H1 (cell line): ENCODE results near the gene EXD2. TPM values are rescaled to one million over a fixed set of nuclear protein-coding genes. Genes with fewer than 3 reads are reported as not detected.
"Not testable (repeated sequence)": the region's sequence is repeated elsewhere in the genome, so short reads cannot be mapped to it uniquely, and the experiment has no call there.

Experiments used
- CTCF ChIA-PET: fragments of 300-600 bp; sonication (Branson Sonifier 250); formaldehyde crosslinking; loops from one replicate; lab custom pipeline; 2021; ENCODE audit not compliant: partially characterized antibody; lab: Charles Lee
- POLR2A ChIA-PET: fragments of 300-600 bp; sonication (Branson Sonifier 250); formaldehyde crosslinking; loops from one replicate; lab custom pipeline; 2021; ENCODE audit warnings: inconsistent platforms; ENCODE audit not compliant: partially characterized antibody; lab: Charles Lee
- DNase-seq, 2 experiments: peaks; one replicate each; pipeline versions ENCODE4 v3.0.0 to v3.0.0-alpha.2; 2010 to 2022; ENCODE audit warnings: low spot score in 2 of 2, low read depth in 1 of 2, mixed read lengths in 1 of 2
- FAIRE-seq: peaks from 2 replicates; lab custom pipeline; 2011; peaks lifted over from hg19 to GRCh38; lab: Jason Lieb, UNC
- H2AFZ ChIP-seq: 2 replicates; pipeline ENCODE4 v1.8.1; 2012; ENCODE audit warnings: low read length, inconsistent platforms
- H2AK5ac ChIP-seq: 2 replicates; pipeline ENCODE4 v1.6.1; 2013; ENCODE audit warnings: low read depth, low read length
- H2BK120ac ChIP-seq: replicated peaks from 2 replicates; pipeline ENCODE3; 2013; ENCODE audit warnings: low read depth, low read length, inconsistent platforms
- H2BK12ac ChIP-seq: 2 replicates; pipeline ENCODE4 v1.6.1; 2013; ENCODE audit warnings: low read depth, low read length
- H2BK15ac ChIP-seq: 2 replicates; pipeline ENCODE4 v1.6.1; 2013; ENCODE audit warnings: low read length
- H2BK20ac ChIP-seq: 2 replicates; pipeline ENCODE4 v1.6.1; 2013; ENCODE audit warnings: low read length
- H2BK5ac ChIP-seq: 2 replicates; pipeline ENCODE4 v1.6.1; 2013; ENCODE audit warnings: low read depth, low read length
- H3K14ac ChIP-seq: 2 replicates; pipeline ENCODE4 v1.6.1; 2013; ENCODE audit warnings: inconsistent platforms; ENCODE audit not compliant: insufficient read length
- H3K18ac ChIP-seq: 2 replicates; pipeline ENCODE4 v1.6.1; 2013; ENCODE audit warnings: low read length; ENCODE audit errors: extremely low read depth
- H3K23ac ChIP-seq: 2 replicates; pipeline ENCODE4 v1.6.1; 2013; ENCODE audit warnings: inconsistent platforms; ENCODE audit not compliant: insufficient read length
- H3K23me2 ChIP-seq: 2 replicates; pipeline ENCODE4 v1.6.1; 2013; ENCODE audit warnings: low read depth, low read length
- H3K27ac ChIP-seq: 2 replicates; pipeline ENCODE4 v1.6.1; 2011; ENCODE audit warnings: low read depth, low read length, inconsistent platforms
- H3K27me3 ChIP-seq, 4 experiments: replicated peaks in 1 of 4; 1 replicate in 1 of 4; 2 replicates in 3 of 4; pipeline versions ENCODE4 v1.6.1 to v1.8.1; 2011 to 2013; ENCODE audit warnings: low read length in 3 of 4, mild to moderate bottlenecking in 3 of 4, inconsistent platforms in 2 of 4, mixed read lengths in 2 of 4, moderate library complexity in 1 of 4; ENCODE audit not compliant: control insufficient read depth in 3 of 4, insufficient read depth in 3 of 4; ENCODE audit errors: extremely low read depth in 1 of 4
- H3K36me3 ChIP-seq, 4 experiments: 2 replicates each; pipeline versions ENCODE4 v1.6.1 to v1.8.1; 2011 to 2013; ENCODE audit warnings: mild to moderate bottlenecking in 4 of 4, low read length in 3 of 4, moderate library complexity in 2 of 4, control low read depth in 1 of 4, inconsistent platforms in 1 of 4; ENCODE audit not compliant: insufficient read depth in 4 of 4, control insufficient read depth in 2 of 4
- H3K4ac ChIP-seq: replicated peaks from 2 replicates; pipeline ENCODE3; 2013; ENCODE audit warnings: low read length, low read depth, mixed read lengths, inconsistent platforms; ENCODE audit not compliant: insufficient read length
- H3K4me1 ChIP-seq, 4 experiments: replicated peaks in 1 of 4; 1 replicate in 1 of 4; 2 replicates in 3 of 4; pipeline versions ENCODE4 v1.6.1 to v1.8.1; 2011 to 2013; ENCODE audit warnings: low read length in 3 of 4, inconsistent platforms in 2 of 4, mixed read lengths in 1 of 4; ENCODE audit not compliant: insufficient read depth in 4 of 4, control insufficient read depth in 3 of 4
- H3K4me2 ChIP-seq, 2 experiments: 2 replicates each; pipeline versions ENCODE4 v1.6.1 to v1.8.1; 2011 to 2013; ENCODE audit warnings: low read depth in 2 of 2, low read length in 2 of 2, control low read depth in 1 of 2, inconsistent platforms in 1 of 2, mild to moderate bottlenecking in 1 of 2; ENCODE audit not compliant: insufficient read depth in 1 of 2
- H3K4me3 ChIP-seq, 4 experiments: fragments of 200-600, 300-600 bp in 1 of 4; sonication (generic), shearing (Covaris generic), sonication (Bioruptor Twin) in 1 of 4; 2 replicates each; pipeline versions ENCODE4 v1.5.1 to v1.8.1; 2011 to 2016; ENCODE audit warnings: low read length in 4 of 4, low read depth in 3 of 4, control low read depth in 2 of 4, inconsistent platforms in 2 of 4, mild to moderate bottlenecking in 2 of 4, mixed read lengths in 1 of 4, moderate library complexity in 1 of 4; ENCODE audit not compliant: insufficient read depth in 2 of 4; ENCODE audit errors: extremely low read depth in 1 of 4
- H3K56ac ChIP-seq: replicated peaks from 2 replicates; pipeline ENCODE3; 2013; ENCODE audit warnings: low read depth, mild to moderate bottlenecking, mixed read lengths, low read length, inconsistent platforms; ENCODE audit not compliant: insufficient read length
- H3K79me1 ChIP-seq: 2 replicates; pipeline ENCODE4 v1.6.1; 2013; ENCODE audit warnings: low read depth, low read length, control low read depth
- H3K79me2 ChIP-seq, 2 experiments: 2 replicates each; pipeline versions ENCODE4 v1.6.1 to v1.8.1; 2012 to 2013; ENCODE audit warnings: low read length in 2 of 2, mild to moderate bottlenecking in 2 of 2, inconsistent platforms in 1 of 2; ENCODE audit not compliant: insufficient read depth in 2 of 2, control insufficient read depth in 1 of 2
- H3K9ac ChIP-seq, 4 experiments: replicated peaks in 1 of 4; 1 replicate in 1 of 4; 2 replicates in 3 of 4; pipeline versions ENCODE4 v1.6.1 to v1.8.1; 2011 to 2013; ENCODE audit warnings: low read depth in 3 of 4, low read length in 3 of 4, control low read depth in 2 of 4, mild to moderate bottlenecking in 2 of 4, moderate library complexity in 2 of 4, inconsistent platforms in 1 of 4; ENCODE audit errors: extremely low read depth in 1 of 4
- H3K9me3 ChIP-seq, 2 experiments: 2 replicates each; pipeline versions ENCODE4 v1.6.1 to v1.8.1; 2012 to 2013; ENCODE audit warnings: mild to moderate bottlenecking in 2 of 2, moderate library complexity in 2 of 2, control low read depth in 1 of 2, inconsistent platforms in 1 of 2, low read depth in 1 of 2, low read length in 1 of 2, mixed read lengths in 1 of 2; ENCODE audit not compliant: insufficient read depth in 2 of 2
- H4K20me1 ChIP-seq, 2 experiments: replicated peaks in 1 of 2; 2 replicates each; pipeline versions ENCODE3 to v1.8.1; 2011 to 2013; ENCODE audit warnings: inconsistent platforms in 2 of 2, low read length in 2 of 2, mild to moderate bottlenecking in 1 of 2; ENCODE audit not compliant: insufficient read depth in 2 of 2, control insufficient read depth in 1 of 2
- H4K5ac ChIP-seq: 2 replicates; pipeline ENCODE4 v1.6.1; 2013; ENCODE audit warnings: low read length, low read depth, mixed read lengths, inconsistent platforms; ENCODE audit not compliant: insufficient read length
- H4K8ac ChIP-seq: 2 replicates; pipeline ENCODE4 v1.8.0; 2013; ENCODE audit warnings: mild to moderate bottlenecking, moderate library complexity, low read length, inconsistent platforms; ENCODE audit not compliant: insufficient read depth; ENCODE audit errors: extremely low read depth
- H4K91ac ChIP-seq: replicated peaks from 2 replicates; pipeline ENCODE3; 2013; ENCODE audit warnings: low read length, mixed read lengths, inconsistent platforms; ENCODE audit not compliant: insufficient read length
- RFX5 ChIP-seq: IDR thresholded peaks from 2 replicates; pipeline ENCODE4 v1.6.1; 2011; ENCODE audit warnings: low read depth, low read length, improper control_type of control experiment, borderline replicate concordance
- SUZ12 ChIP-seq: fragments of 200-600 bp; sonication (generic); IDR thresholded peaks from 2 replicates; pipeline ENCODE4 v1.6.1; 2012; ENCODE audit warnings: mild to moderate bottlenecking, inconsistent platforms, low read length, moderate library complexity, mixed read lengths
- WGBS, 2 experiments: shearing (Covaris generic) in 1 of 2; methylation state at CpG; one replicate each; pipeline versions ENCODE4 v1.1.6 to v1.1.7; 2013 to 2015; ENCODE audit warnings: low lambda C conversion rate in 2 of 2, mixed read lengths in 2 of 2, inconsistent platforms in 1 of 2, low coverage in 1 of 2, missing lambda C conversion rate in 1 of 2; ENCODE audit not compliant: insufficient replicate concordance in 2 of 2, insufficient coverage in 1 of 2, insufficient read length in 1 of 2; ENCODE audit errors: extremely low coverage in 1 of 2, missing lambda C conversion rate in 1 of 2; 5-methylcytosine and 5-hydroxymethylcytosine counted together
- polyA plus RNA-seq, 7 experiments: library from polyadenylated mRNA; depleted of rRNA in 3 of 7; stranded (reverse) in 5 of 7; unstranded in 2 of 7; fragments of >200 nt in 5 of 7; fragments of 200-250 nt in 2 of 7; gene quantifications; 1 replicate in 5 of 7; 2 replicates in 1 of 7; 4 replicates in 1 of 7; pipeline versions ENCODE4 v1.2.1 to v1.2.3, GENCODE V29; 2011 to 2013; ENCODE audit warnings: missing spikeins in 2 of 7, mixed read lengths in 2 of 7
- total RNA-seq: library from RNA; stranded (reverse); fragmentation: NEBNext Ultra II Directional; extraction: Animal tissue kit (Norgen Biotek cat#: 25700); gene quantifications from 2 replicates; pipeline ENCODE4 v1.2.1, GENCODE V29; 2021

EXD2 gene
- total and polyA plus RNA-seq, 2 of the 8 experiments (the other 6 are each of a cell fraction or from before 2014, with no cell fraction given) = 11.9 to 25.9 TPM

DNA sequence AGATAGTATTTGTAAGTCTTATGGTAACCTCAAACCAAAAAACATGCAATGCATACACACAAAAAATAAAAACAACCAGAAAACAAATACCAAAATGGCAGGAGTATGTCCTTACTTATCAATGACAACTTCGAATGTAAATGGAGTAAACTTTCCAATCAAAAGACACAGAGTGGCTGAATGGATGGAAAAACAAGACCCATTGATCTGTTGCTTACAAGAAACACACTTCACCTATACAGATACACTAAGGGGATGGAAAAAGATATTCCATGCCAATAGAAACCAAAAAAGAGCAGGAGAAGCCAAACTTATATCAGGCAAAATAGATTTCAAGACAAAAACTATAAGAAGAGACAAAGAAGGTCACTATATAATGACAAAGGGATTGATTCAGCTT, 29.7 kb upstream of the EXD2 start (continued):
- TF ChIP-seq RFX5 = no peak
- no peak for TF ChIP-seq SUZ12

DNA sequence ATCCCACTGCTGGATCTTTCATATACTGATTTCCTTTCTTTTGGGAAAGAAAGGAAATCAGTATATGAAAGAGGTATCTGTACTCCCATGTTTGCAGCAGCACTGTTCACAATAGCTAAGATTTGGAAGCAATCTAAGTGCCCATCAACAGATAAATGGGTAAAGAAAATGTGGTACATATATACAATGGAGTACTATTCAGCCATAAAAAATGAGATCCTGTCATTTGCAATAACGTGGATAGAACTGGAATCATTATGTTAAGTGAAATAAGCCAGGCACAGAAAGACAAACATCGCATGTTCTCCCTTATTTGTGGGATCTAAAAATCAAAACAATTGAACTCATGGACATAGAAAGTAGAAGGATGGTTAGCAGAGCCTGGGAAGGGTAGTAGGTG, 25.5 kb upstream of the EXD2 start:
- WGBS, 2 experiments = 95% methylated on average over 2 of the region's 2 CpGs; no CpG with 5 or more reads in 1 of the 2 experiments
- H3K23me2 ChIP-seq, POLR2A ChIA-PET, H2BK15ac ChIP-seq, H3K4me2 ChIP-seq, H3K14ac ChIP-seq, H2BK12ac ChIP-seq, H4K5ac ChIP-seq, H4K91ac ChIP-seq, H3K79me1 ChIP-seq, H3K23ac ChIP-seq, H2AFZ ChIP-seq, H3K56ac ChIP-seq, DNase-seq, H3K27me3 ChIP-seq, H3K4me1 ChIP-seq, H2BK120ac ChIP-seq, H4K20me1 ChIP-seq, H3K9ac ChIP-seq, H3K9me3 ChIP-seq, H3K4me3 ChIP-seq, H3K4ac ChIP-seq, H2AK5ac ChIP-seq, H3K79me2 ChIP-seq, H3K36me3 ChIP-seq, H2BK5ac ChIP-seq, CTCF ChIA-PET, FAIRE-seq, H4K8ac ChIP-seq, H3K18ac ChIP-seq, H3K27ac ChIP-seq, H2BK20ac ChIP-seq: not testable (repeated sequence)
